Uterus (tissue), 2 donors: ENCODE results near the gene THEMIS.

Source experiments
- CTCF ChIP-seq, 4 experiments: fragments of 200-600 bp in 2 of 4; fragments of 450-650 bp in 2 of 4; sonication (generic) in 2 of 4; IDR thresholded peaks; one replicate each; pipeline ENCODE4 v1.5.1; 2016 to 2019; ENCODE audit warnings: antibody characterized with exemption in 4 of 4, mild to moderate bottlenecking in 2 of 4, moderate library complexity in 1 of 4
- POLR2A ChIP-seq, 2 donors: fragments of 450-650 bp; IDR thresholded peaks; one replicate each; pipeline ENCODE4 v1.6.1; 2016; ENCODE audit warnings: antibody characterized with exemption in 2 of 2, mild to moderate bottlenecking in 1 of 2, moderate library complexity in 1 of 2

- no peak for TF ChIP-seq CTCF (IDR thresholded peaks at IDR 0.05)
- no peak for TF ChIP-seq POLR2A (IDR thresholded peaks at IDR 0.05)
Measured at GRCh38 chr6:127842562-127842961, 58.3 kb downstream of the THEMIS start.
